ENCODE measurements around the gene SMC5. TPM values are rescaled to one million over a fixed set of nuclear protein-coding genes. Genes with fewer than 3 reads are reported as not detected.

Gene SMC5
- total RNA-seq, 4 donors from 2014 or later = 17.2 to 27.4 (median 17.8) TPM

- intact Hi-C loops (cut with DNase I) = no loop called here
- WGBS = 90% methylated on average over 1 of the region's 1 CpG
- no peaks in the 10 kb centered on the region for H3K9me3 ChIP-seq
- TF ChIP-seq CTCF (IDR thresholded peaks at IDR 0.05) (no peak), POLR2A (IDR thresholded peaks at IDR 0.05; ENCODE audit: low read depth) (no peak), EP300 (IDR thresholded peaks at IDR 0.05) (no peak), POLR2AphosphoS5 (IDR thresholded peaks at IDR 0.05) (no peak)
- no peaks in the 10 kb centered on the region for H3K4me1 ChIP-seq
- H3K27ac ChIP-seq (replicated peaks in 1 of 4) = no peak overlapping the region
- no peak overlapping the region for H3K4me3 ChIP-seq
- H3K27me3 ChIP-seq = no peaks in the 10 kb centered on the region
- H3K36me3 ChIP-seq = peaks cover 13 to 60% (median 36%) of the 10 kb centered on the region in 4 donors
- no peak for DNase-seq (ENCODE audit: extremely low spot score)
These were observed 39.5 kb downstream of the SMC5 start for GRCh38 chr9:70298245-70298771.

GRCh38 chr9:70303268-70303667 is 44.5 kb downstream of the SMC5 start:
- intact Hi-C loops (cut with DNase I) = no loop called here
- no peaks in the 10 kb centered on the region for H3K27me3 ChIP-seq
- no peak for DNase-seq (ENCODE audit: extremely low spot score)
- no peaks in the 10 kb centered on the region for H3K9me3 ChIP-seq
- H3K36me3 ChIP-seq = peaks cover 13 to 89% (median 48%) of the 10 kb centered on the region in 4 donors
- peaks cover 0 to 13% (median 5%) of the 10 kb centered on the region in 4 donors for H3K4me1 ChIP-seq
- WGBS = 83% methylated on average over 5 of the region's 5 CpGs
- no peak overlapping the region for H3K27ac ChIP-seq (replicated peaks in 1 of 4)
- H3K4me3 ChIP-seq = no peak overlapping the region
- TF ChIP-seq EP300 (IDR thresholded peaks at IDR 0.05) (no peak), POLR2A (IDR thresholded peaks at IDR 0.05; ENCODE audit: low read depth) (no peak), POLR2AphosphoS5 (IDR thresholded peaks at IDR 0.05) (no peak), CTCF (IDR thresholded peaks at IDR 0.05) (no peak)

GRCh38 chr9:70304810-70305209 is 46.0 kb downstream of the SMC5 start:
- H3K36me3 ChIP-seq = peaks cover 17 to 84% (median 49%) of the 10 kb centered on the region in 4 donors
- no peak for DNase-seq (ENCODE audit: extremely low spot score)
- no peak for TF ChIP-seq EP300 (IDR thresholded peaks at IDR 0.05)
- TF ChIP-seq POLR2A (IDR thresholded peaks at IDR 0.05; ENCODE audit: low read depth) = no peak
- no peak for TF ChIP-seq CTCF (IDR thresholded peaks at IDR 0.05)
- TF ChIP-seq POLR2AphosphoS5 (IDR thresholded peaks at IDR 0.05) = no peak
- no peaks in the 10 kb centered on the region for H3K27me3 ChIP-seq
- peaks cover 0 to 13% (median 5%) of the 10 kb centered on the region in 4 donors for H3K4me1 ChIP-seq
- H3K27ac ChIP-seq (replicated peaks in 1 of 4) = no peak overlapping the region
- no peaks in the 10 kb centered on the region for H3K9me3 ChIP-seq
- intact Hi-C loops (cut with DNase I) = no loop called here
- H3K4me3 ChIP-seq = no peak overlapping the region

GRCh38 chr9:70315389-70315788 is 56.6 kb downstream of the SMC5 start:
- no peaks in the 10 kb centered on the region for H3K9me3 ChIP-seq
- WGBS = 91% methylated on average over 3 of the region's 3 CpGs
- H3K27me3 ChIP-seq = no peaks in the 10 kb centered on the region
- no peak for TF ChIP-seq CTCF (IDR thresholded peaks at IDR 0.05)
- TF ChIP-seq EP300 (IDR thresholded peaks at IDR 0.05) = no peak
- no peak for TF ChIP-seq POLR2A (IDR thresholded peaks at IDR 0.05; ENCODE audit: low read depth)
- TF ChIP-seq POLR2AphosphoS5 (IDR thresholded peaks at IDR 0.05) = no peak
- H3K36me3 ChIP-seq = peaks cover 4 to 86% (median 55%) of the 10 kb centered on the region in 4 donors
- no peak overlapping the region for H3K4me3 ChIP-seq
- no peaks in the 10 kb centered on the region for H3K4me1 ChIP-seq
- intact Hi-C loops (cut with DNase I) = loop anchor here (10.0 kb wide), 1 partner anchor 61 kb away; the partner anchor contains the start of gene SMC5
- H3K27ac ChIP-seq (replicated peaks in 1 of 4) = no peak overlapping the region
- DNase-seq (ENCODE audit: extremely low spot score) = no peak

GRCh38 chr9:70318002-70318401 is 59.2 kb downstream of the SMC5 start:
- intact Hi-C loops (cut with DNase I) = loop anchor here (10.0 kb wide), 1 partner anchor 63 kb away; the partner anchor contains the start of gene SMC5
- H3K27me3 ChIP-seq = no peaks in the 10 kb centered on the region
- H3K4me3 ChIP-seq = no peak overlapping the region
- no peak for DNase-seq (ENCODE audit: extremely low spot score)
- 92% methylated on average over 6 of the region's 6 CpGs for WGBS
- no peak for TF ChIP-seq POLR2A (IDR thresholded peaks at IDR 0.05; ENCODE audit: low read depth)
- TF ChIP-seq CTCF (IDR thresholded peaks at IDR 0.05) = no peak
- TF ChIP-seq EP300 (IDR thresholded peaks at IDR 0.05) = no peak
- TF ChIP-seq POLR2AphosphoS5 (IDR thresholded peaks at IDR 0.05) = no peak
- no peak overlapping the region for H3K27ac ChIP-seq (replicated peaks in 1 of 4)
- H3K36me3 ChIP-seq = peaks cover 18 to 93% (median 62%) of the 10 kb centered on the region in 4 donors
- no peaks in the 10 kb centered on the region for H3K9me3 ChIP-seq
- no peaks in the 10 kb centered on the region for H3K4me1 ChIP-seq

Data from esophagus muscularis mucosa (tissue), 4 donors.